Stimulated activated CD8-positive, alpha-beta memory T cell treated with anti-CD3 and anti-CD28 coated beads, Interleukin-4, amount 100 ng/mL, for 24 hours (primary cell): ENCODE results near the gene APP.
"Not testable (repeated sequence)": the region's sequence is repeated elsewhere in the genome, so short reads cannot be mapped to it uniquely, and the experiment has no call there.

ENCODE experiments used
- DNase-seq: peaks from one replicate; pipeline ENCODE4 v3.0.0-alpha.2; 2020; ENCODE audit warnings: low read depth

APP gene

DNA sequence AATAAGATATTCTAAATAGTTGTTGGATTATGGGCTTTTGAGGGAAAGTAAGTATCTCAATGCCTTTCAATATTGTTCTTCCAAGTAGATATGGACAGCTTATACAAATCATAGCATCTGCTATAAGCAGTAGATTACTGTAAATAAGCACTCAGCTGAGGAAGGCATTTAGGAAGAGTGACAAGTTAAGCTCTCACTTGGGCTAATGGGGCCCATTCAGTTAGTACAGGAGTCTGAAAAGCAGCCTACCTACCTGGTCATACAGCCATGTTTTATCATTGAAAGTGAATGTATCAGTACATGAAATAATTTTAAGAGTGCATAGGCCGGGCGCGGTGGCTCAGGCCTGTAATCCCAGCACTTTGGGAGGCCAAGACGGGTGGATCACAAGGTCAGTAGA is 73.1 kb downstream of the APP start:
- no peak for DNase-seq

DNA sequence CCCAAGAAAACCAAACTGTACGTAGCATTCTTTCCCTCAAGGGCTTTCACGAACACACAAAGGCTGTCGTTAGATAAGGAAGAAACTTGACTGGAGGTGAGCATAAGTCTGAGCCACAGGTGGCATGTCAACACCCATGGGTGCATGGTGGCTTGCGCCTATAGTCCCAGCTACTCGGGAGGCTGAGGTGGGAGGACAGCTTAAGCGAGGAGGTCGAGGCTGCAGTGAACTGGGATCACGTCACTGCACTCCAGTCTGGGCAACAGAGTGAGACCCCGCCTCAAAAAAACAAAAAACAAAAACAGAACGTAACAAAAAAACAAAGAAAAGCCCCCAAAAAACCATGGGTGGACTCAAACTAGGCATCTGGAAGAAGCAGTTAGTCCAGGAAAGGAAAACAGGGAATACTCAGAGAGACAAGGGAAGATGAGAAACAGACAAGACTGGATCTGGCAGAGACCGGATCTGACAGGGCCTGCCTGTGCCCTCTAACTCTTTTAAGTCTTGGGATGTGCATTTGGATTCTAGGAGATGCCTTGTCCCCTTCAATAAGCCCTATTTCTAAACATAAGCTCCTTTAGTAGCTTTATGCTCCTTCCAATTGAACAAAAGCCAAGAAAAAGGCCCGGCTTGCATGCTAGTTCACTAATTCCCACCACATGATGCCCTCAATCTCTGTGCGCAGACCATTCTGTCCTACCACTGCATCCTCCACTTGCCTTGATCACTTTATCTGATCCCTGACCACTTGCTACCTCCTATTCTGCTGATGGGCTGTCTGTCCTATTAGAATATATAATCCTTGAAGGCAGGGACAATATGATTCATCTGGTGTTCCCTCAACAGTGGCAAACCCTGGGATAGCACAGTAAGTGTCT is 73.8 kb downstream of the APP start:
- no peak for DNase-seq

DNA sequence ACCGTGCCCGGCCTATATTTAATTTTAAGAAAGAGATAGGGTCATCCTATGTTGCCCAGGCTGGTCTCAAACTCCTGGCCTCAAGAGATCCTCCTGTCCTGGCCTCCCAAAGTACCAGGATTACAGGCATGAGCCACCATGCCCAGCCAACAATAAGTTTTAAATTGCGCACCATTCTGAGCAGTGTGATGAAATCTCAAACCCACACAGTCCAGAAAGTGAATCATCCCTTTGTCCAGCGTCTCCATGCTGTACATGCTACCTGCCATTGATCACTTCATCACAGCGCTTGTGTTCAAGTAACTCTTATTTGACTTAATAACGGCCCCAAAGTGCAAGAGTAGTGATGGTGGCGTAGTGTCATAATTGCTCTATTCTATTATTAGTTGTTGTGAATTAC is 75.4 kb downstream of the APP start:
- DNase-seq, result no peak

DNA sequence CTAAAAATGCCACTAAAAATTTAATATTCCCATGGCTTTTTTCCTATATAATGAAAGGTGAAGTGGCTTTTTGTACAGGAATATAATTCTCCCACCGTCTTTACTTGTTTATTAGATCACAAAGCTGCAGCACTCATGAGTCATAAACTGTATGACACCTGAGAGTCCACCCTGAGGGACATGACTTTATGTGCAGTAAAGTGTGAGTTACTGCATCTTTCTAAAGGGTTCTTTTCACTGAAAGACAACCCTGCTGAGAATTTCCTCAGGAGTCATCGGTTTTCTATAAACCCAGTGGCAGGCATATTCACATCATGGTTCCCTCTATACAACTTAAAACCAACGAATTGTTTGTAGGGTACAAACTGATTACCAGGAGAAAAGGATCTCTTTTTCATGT is 77.4 kb downstream of the APP start:
- no peak for DNase-seq

DNA sequence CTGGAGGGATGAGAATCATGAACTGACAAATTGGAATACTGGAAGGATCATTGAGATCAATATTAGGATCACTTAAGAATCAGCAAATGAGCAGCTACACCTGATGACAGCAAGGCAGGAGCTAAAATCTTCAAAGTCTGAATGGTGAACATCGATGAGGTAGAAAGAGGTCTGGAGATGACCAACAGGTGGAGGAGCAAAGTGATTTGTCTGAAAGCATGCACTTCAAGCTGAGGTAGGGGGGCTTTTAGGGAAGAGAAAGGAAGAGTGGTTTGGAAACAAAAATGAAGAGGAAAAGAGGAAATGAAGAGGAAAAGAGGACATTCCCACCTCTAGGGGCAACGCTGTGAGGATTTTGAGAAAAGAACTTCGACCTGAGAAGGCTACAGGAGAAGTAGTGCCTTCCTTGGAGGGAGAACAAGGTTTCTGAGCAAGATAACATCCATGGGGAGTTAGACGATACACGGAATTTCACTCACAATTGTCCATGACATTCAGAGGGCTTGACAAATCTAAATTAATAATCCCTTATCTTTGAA is 79.0 kb downstream of the APP start:
- DNase-seq, result no peak

DNA sequence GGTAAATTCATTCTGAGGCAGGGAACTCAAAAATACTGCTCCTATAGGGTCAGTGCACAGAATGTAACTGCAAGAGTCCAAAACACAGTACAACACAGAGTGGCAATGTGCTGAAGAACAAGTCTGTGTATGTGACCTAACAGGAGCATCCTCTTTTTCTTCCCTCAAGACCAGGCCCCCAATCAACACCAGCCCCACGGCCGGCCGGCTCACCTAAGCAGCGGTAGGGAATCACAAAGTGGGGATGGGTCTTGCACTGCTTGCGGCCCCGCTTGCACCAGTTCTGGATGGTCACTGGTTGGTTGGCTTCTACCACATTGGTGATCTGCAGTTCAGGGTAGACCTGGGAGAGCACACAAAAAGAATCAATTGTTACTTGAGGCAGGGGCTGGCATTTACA is 80.8 kb downstream of the APP start:
- DNase-seq, result no peak

DNA sequence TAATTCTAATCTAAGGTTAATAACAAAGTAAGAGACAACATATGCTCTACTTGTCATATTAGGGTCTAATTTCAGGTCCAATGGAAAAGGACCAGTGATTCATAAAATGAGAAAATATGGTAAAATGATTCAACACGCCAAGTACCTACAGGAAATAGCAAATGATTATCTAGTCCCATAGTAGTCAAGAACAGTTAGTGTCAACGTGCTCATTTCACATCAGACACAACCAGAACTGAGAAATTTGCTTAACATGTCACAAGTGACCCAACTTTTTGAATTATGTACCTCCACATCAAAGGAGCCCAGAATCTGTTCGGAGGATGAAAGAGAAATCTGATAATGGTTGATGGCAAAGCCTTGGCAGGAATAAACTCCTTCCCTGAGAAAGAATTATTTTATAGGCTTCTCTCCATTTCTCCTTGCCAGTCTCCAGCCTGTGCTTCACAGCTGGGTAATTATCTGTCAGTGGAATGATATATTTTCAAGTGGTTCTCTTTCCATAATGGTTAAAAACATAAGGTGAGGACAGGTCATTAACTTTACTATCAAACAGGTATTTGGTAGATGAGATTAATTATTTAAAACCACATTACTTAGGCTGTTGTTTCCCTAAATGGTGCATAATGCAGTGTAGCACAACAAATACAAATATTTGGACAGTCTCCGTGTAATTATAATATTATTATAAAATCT is 83.2 kb downstream of the APP start:
- DNase-seq, result no peak

DNA sequence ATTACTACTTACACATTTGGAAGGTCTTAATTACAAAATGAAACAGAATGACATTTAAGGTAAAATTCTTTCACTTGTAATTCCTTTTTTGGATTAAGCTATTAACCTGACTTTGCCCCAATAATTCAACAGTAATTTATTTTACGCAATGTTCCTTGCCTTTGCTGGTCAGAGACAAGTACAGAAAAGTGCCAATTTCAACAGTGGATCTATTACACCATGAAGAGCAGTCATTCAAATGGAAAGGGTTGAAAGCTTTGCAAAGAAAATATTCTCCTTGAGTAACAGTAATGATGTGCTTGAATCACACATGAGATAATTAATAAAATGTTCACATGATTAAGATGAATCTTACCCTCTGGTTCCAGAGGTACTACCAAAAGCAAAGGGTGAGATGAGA is 84.7 kb downstream of the APP start:
- no peak for DNase-seq

DNA sequence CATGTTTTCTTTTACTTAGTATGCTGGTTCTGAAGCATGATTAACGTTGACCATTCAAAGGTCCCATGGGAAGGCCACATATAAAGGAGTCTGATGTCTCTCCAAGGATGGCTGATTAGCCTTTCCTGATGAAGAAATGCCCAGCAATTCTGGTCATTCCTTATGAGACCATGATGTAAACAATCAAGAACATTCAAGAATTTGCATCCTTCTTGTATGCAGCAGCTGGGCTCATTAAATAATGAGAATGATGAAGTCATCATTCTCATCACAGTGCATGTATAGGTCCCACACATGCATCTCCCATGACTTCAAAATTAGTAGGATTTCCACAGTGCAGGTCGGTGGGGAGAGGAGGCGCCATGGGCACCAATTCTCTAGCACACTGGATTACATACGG is 85.4 kb downstream of the APP start:
- no peak for DNase-seq

DNA sequence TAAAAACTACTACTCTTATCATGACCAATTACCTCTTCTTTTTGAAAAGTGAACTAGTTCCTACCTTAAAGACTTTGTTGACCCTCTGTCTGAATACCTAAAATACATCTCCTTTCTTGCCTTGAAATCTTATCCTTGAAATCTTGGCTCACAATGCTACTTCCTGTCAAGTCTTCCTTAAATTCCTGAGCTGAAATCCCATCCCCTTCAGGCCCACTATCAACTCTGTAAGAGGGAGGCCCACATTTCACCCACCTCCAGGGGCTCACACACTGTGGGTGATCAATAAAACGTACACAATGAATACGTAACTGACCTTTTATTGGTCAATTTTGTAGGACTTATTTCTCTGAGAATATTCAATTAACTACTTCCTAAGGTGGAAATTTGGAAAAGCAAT is 88.0 kb downstream of the APP start:
- DNase-seq, result no peak

DNA sequence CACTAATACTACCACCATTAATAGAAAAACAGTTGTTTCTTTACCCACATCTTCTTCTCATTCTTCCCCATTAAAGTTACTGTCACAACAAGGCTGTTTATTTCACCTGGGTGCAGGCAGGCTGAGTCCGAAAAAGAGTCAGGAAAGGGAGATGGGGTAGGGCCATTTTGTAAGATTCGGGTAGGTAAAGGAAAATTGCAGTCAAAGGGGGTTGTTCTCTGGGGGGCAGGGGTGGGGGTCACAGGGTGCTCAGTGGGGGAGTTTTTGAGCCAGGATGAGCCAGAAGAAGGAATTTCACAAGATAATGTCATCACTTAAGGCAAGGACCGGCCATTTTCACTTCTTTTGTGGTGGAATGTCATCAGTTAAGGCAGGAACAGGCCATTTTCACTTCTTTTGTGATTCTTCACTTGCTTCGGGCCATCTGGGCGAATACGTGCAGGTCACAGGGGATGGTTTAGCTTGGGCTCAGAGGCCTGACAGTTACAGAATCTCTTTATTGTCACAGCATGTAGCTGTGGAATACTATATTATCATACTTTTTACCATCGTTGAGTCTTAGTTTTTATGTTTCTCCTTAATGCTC is 89.3 kb downstream of the APP start:
- not testable (repeated sequence) for DNase-seq

DNA sequence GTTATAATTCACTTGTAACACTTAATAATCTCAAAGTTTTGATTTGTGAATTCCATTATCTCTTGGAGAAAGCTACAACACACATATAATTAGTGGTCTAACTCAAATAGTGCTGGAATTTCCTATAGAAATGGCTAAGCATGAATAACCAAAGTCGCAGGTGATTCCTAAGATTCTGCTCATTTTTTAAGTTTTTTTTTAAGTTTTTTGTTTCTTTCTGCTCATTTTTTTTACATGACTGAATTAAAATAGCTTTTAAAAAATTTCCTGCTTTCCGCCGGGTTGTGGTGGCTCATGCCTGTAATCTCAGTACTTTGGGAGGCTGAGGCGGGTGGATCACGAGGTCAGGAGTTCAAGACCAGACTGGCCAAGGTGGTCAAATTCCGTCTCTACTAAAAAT is 90.4 kb downstream of the APP start:
- no peak for DNase-seq

DNA sequence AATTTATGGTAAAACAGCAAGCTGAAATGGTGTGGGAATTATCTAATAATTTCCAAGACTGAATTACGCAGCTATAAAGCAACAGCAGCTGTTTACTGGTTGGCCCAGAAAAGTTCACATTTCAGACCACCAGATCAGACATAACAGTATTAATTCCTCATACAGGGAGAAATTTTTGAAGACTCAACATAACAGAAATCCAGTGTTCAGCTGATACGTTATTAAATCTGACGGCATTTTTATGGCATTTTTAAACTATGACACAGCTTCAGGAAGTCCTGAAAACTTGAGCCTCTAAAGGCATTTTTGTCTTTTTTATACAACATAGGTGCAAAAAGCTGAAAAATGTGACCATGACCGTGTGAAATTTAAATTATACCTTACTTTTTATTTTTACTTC is 91.2 kb downstream of the APP start:
- no peak for DNase-seq

DNA sequence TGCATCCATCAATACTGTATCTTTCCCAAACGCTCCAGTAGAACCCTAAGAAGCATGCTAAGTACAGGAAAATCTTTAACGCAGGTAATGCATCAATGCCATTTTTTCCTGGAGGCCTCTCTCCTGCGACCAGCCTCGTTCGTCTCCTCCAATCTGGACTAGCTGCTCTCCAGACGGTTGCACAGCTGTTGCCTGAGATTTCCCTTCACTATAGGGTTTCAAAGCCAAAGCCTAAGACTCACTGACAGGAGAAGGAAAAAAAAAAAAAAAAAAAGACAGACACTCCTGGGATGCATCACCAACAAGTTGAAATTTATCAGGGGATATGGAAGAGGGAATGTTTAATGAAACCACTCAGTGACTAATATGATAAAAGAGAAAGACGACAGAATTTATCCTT is 93.0 kb downstream of the APP start:
- no peak for DNase-seq

DNA sequence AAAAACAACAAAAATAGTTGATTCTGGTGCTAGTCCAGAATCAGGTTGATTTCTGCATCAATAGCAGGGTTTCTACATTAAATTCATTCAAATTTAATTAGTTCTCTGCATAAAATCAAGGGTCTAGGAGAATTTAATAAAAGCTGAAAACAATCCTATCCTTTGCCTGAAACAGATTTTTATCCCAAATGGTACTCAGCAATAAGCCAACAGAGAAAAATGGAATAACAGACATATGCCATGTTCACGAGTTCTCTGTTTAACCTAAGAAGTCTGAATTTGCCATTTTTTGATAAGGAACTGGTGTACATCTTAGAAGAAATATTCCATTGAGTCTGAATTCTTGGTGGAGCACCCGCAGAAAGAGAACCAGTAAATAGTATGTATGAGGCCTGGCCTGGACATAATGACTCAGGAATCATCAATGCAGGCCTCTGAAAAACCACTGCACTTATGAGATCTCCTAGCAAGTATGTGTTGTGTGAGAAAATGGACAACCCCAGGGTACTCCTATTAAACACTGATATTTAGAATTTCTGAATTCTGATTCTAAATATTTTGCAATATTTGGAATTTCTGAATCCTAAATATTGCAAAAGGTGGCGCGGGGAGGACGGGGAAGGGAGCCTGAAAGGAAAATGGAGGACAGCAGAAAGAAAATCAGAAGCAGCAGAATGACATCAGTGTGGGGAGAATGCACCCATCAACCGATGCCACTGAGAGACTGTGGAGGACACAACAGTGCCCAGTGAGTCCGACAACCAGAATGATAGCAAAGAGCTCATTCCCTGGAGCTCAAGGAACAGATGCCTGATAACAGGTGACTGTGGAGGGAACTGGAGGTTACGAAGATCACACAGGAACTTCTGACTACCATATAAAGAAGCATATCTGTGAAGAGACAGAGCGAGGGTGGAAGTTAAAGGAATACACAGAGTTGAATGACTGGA is 97.6 kb downstream of the APP start:
- DNase-seq, result no peak

DNA sequence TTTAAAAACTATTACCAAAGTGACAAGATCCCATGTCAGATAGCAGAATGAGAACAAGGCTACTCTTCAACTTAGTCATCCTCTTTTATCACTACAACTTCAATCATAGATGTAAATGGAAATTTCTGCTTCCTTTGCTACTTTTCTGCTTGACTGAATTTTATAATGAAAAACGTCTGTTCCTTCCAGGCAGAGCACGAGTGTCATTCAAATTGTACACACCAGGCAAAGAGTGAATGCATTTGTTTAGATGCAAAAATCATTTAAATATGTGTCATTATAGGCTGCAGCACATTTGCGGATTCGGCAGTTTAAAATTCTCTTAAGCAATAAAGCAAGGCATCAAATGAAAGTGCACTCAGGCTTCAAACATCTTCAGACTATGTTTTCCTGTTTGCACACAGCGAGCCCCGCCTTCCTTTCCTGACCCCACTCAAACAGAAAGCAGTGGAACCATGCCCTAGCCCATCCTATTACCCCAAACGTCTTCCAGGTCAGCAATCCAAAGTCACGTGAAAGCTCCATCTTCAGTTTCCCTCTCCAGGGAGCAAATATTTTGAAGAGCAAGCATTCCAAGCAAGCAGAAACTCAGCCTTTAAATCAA is 99.6 kb downstream of the APP start:
- DNase-seq, result no peak

DNA sequence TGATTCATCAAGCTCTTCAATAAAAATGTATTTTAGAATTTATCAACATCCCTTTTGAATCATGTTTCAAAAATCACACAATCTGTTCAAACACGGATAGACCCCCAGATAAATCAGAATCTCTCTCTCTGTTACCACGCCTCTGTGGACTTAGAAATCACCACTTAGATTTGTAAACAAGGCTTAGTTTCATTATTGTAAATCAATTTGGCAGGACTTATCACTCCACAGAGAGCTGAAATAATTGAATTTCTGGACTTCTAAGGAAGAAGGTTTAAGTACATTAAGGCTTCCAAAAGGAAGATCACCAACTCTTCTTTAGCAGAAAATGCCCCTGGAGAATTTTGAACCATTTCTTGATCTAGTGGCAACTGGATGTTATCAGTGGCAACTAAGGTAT is 100.4 kb downstream of the APP start:
- DNase-seq, result no peak

DNA sequence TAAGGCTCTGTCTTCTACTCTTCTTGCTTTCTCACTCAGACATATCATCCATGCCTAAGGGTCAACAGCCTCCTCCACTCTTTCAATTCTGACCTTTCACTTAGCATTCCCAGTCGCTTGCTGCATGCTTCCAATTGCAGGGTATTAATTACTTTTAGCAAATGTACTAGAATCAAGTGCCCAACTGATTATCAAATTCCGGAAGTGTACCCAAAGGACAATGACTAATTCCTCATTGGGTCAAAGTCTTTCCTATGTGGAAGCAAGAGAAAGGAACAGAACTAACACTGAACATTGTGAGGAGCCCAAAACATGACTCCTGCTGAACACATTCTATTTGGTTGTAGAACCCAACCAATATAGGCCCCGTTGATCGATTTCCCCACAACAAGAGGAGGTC is 101.8 kb downstream of the APP start:
- DNase-seq, result no peak

DNA sequence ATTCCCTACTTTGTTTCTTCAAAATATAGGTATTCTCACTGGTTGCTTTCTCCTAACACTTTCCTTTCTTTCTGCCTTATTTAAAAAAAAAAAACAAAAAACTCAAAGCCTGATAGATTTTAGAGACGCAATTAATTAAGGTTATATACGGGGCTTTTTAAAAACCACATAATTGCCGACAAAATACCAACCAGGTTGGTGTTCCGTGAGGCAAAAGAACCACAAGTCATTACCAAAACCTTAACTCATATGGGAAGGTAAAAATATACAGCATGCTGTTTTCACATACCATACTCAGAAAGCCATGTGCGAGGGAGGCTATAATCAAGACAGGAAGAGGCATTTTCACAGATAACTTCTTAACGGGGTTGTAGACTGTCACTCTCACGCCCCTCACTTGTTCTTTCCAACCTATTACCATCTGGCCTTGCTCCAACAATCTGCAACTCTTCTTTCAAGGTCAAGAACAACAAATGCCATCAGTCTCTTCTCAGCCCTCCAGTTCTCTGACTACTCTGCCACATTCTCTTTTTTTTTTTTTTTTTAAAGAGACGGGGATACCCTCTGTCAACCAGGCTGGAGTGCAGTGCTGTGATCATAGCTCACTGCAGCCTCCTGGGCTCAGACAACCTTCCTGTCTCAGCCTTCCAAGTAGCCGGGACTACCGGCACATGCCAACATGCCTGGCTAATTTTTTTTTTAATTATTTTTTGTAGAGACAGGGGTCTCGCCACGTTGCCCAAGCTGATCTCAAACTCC is 102.6 kb downstream of the APP start:
- DNase-seq, result no peak

DNA sequence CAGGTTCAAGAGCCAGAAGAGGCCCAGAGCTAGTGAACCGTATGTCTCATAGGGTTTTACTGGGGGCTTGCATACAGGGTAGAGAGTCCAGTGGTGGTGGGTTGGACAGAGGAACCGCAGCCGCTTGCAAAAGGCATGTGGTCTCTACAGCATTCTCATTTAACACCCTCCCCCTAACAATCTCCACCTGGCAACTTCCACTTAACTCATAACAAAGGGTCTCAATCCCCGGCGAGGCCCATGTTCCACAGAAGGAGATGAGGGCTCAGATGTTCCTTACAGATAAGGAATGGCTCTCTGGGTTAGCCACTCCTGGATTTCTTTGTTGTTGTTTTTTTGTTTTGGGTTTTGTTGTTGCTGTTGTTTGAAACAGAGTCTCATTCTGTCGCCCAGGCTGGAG is 106.1 kb downstream of the APP start:
- no peak for DNase-seq

DNA sequence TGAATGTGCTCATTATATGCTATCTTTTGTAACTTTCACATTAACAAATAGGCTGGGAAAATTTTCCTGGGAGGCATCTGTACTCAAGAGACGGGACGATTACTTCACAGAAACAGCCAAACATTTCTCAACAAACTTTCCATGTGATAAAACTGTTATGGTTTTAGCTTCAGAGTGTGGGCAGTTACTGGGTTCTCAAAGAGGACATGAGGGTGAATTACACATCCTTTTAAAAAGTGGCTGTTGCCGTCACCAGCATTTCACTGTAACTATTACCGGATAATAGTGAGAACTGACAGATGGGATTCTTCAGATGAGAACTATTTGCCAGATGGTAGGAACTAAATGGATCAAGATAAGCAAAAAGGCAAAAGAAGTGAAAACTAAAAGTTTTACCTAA is 109.1 kb downstream of the APP start:
- DNase-seq, result no peak
